GM19023 (cell line): ENCODE results near the gene FAM163B.

Source experiments
- ATAC-seq: cut with Tn5 transposase; IDR thresholded peaks from one replicate; pipeline ENCODE4 v1.9.1; 2021; ENCODE audit warnings: mild to moderate bottlenecking, moderate library complexity; ENCODE audit not compliant: unreplicated experiment

Gene FAM163B

GRCh38 chr9:133616643-133617405 is 7.6 kb upstream of the FAM163B start:
- ATAC-seq = no peak

DNA sequence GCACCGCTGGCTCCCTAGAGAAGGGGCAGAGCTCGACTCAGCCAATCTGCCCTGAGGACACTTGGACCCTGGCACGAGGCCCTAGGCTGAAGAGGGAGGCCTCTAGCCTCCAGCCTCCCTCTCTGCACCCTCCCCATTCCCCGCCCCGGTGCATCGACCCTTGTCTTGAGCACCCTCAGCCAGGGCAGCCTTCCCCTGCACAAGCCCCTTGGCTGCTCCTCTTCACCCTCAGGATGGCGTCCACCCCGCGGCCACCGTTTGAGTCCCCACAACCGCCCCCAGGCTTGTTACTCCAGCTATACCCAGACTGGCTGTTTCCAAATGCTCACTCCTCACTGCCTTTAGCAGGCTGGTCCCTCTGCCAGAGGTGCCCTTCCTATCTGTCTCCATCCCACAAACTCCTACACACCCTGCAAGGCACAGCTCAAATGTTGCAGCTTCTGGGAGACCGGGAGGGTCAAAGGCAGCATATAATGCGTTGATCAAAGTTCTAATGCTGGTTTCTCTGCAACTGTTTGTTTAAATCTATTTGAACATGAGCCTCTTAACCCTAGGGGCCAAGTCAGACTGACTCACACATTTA is 6.5 kb upstream of the FAM163B start:
- ATAC-seq = no peak

DNA sequence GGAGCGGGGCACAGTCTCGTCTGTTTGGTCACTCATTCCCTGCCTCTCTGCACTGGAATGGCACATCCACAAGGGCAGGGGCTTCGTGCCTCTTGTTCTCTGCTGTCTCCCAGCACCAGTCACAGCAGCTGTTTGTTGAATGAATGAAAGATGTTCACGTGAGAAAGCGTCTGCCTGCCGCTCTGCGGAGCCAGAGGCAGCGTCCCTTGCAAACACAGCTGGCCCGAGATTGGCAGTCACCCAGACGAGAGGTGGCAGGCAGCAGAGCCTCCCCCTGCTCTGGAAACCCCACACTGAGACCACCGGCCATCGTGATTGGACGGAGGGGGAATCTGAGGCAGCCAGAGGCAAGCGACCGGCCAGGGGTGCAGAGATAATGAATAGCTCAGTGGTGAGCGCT is 6.0 kb upstream of the FAM163B start:
- ATAC-seq = no peak

- ATAC-seq = no peak
Observed at GRCh38 chr9:133614678-133615077, 5.5 kb upstream of the FAM163B start.

DNA sequence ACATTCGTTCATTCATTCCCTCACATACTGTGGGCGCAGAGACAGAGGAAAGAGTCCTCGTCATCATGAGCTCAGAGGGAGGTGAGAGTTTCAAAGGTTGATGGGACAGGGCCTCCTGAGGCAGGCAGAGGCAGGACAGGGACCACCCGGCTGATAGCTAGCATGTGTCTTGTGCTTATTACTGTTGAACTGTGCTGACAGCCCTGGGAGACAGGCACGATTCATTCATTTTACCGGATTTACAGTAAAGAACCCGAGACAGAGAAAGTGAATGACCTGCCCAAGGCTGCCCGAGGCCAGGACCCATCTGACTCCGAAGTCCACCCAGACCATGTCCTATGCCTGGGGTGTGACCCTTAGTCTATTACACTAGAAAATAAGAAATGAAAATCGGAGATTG is 4.9 kb upstream of the FAM163B start:
- no peak for ATAC-seq

- no peak for ATAC-seq
Observed at GRCh38 chr9:133613432-133613831, 4.2 kb upstream of the FAM163B start.

GRCh38 chr9:133612816-133613215 is 3.6 kb upstream of the FAM163B start:
- no peak for ATAC-seq

GRCh38 chr9:133612051-133612450 is 2.9 kb upstream of the FAM163B start:
- no peak for ATAC-seq

DNA sequence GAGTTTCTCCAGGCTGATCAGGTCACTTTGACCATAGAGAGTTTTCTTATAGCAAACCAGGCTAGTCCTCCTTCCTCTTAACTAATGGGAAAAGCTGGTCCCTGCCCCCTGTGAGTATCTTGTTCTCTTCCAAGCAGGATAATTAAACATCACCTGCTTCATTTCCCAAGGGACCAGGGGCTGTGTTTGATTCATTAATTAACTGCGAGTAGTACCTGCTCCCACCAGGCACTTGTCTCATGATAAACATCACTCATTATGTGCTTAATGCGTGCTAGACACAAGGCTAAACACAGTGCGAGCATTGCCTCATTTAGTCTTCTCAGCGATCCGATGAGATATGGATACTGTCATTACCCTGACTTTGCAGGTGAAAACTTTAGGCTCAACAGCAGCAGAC is 1.7 kb upstream of the FAM163B start:
- ATAC-seq = no peak

DNA sequence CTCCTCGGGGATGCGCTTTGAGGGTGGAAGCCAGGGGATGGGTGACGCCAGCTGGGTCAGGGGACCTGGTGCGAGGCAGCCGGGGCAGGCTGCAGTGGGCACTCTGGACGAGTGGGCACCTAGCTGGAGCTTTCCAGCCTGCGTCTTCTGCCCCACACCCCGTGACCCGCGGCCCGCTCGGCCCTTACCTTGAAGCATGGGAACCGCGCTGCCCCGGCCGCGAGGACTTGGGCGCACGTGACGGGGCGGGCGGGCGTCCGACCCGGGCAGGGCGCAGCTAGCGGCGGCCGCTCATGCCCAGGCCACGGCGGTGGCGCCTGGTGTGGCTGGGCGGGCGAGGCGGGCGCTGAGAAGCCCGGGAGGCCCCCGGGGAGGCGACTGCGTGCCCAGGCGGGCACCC is 300 bp downstream of the FAM163B start:
- ATAC-seq = no peak

GRCh38 chr9:133608382-133608781 is 807 bp downstream of the FAM163B start:
- ATAC-seq = no peak

GRCh38 chr9:133607976-133608375 is 1.2 kb downstream of the FAM163B start:
- ATAC-seq = no peak

GRCh38 chr9:133607381-133607780 is 1.8 kb downstream of the FAM163B start:
- no peak for ATAC-seq

GRCh38 chr9:133606708-133607025 is 2.5 kb downstream of the FAM163B start:
- ATAC-seq = no peak

DNA sequence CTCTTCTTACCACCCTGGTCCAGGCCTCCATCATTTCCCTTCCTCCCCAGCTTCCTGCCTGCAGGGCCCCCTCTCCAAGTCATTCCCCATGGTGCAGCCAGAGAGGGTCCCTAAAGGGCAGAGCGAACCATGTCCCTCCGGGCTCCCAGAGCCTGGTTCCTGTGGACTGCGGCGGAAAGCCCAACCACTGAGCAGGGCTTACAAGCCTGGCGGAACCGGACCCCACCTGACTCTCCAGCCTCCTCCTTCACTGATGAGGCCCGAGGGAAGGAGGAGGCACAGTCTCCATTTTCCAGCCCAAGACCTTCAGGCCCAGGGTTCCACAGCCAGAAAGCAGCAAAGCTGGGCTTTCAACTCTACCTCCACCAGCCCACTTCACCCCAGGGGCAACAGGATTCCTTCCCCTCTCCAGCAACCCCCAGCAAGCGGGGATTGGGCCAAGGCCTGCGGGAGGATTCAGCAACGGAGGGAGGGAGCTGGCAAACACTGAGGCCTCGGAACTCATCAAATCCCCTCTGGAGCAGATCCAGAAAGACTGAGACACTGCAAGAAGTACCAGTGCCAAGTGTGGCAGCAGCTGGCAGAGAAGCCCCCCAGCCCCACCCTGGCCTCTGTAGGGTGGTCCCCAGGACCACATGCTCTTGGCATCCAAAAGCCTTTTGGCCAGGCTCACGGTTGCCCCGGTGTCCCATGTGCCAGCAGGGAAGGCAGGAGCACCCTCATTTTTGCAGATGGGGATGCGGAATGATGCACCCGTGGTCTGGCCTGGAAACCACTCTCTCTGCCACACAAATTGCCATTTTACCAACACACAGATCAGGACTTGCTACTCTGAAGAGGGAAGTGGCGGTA is 3.1 kb downstream of the FAM163B start:
- ATAC-seq = no peak

GRCh38 chr9:133605446-133605845 is 3.7 kb downstream of the FAM163B start:
- no peak for ATAC-seq

GRCh38 chr9:133604856-133605255 is 4.3 kb downstream of the FAM163B start:
- no peak for ATAC-seq

DNA sequence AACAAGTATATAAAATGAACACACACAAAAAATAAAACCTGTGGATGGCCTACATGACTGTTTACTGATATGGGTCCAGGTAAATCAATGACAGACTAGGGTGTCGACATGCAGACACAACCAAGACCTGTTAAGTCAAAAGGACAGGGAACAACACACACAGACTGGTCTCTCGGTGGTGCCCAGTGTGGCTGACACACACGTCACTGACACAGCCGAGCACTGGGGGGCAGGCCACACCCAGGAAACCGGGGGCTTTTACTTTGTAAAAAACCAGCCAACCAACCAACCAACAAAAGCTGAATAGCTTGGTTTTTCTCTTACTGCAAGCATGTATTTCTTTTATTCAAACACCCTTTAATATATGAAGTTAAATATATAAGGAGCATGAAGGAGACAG is 5.0 kb downstream of the FAM163B start:
- ATAC-seq = no peak

DNA sequence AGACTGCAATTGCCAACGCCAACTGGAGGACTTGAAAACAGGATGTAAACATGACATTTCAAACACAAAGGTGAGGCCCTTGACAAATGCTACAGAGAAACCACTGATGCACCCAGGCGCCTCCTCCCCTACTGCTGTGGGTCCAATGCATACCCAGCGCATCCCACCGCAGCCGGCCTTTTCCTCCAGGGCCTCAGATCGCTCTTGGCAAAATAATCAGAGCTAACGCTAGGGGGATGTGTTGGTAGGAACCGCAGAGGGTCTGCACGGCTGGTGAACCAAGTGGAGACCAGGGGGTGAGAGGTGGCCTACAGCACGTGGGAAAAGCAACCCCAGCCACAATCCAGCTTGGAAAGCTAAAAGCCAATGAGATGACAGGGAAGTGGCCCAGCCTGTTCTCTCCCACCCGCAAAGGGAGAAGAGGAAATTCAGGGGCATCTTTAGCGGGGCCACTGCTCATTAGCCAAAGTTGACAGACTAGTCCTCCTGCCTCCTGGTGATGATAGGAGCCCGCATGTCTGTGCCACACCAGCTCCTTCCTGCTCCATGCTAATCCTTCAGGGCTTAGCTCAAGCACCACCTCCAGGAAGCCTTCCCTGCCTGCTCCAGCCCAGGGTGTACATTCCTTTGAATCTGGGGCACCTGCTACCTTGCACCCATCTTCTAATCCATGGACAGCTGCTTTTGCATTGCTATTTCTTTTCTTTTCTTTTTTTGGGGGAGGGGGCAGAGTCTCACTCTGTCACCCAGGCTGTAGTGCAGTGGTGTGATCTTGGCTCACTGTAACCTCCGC is 5.9 kb downstream of the FAM163B start:
- no peak for ATAC-seq

GRCh38 chr9:133602277-133602676 is 6.9 kb downstream of the FAM163B start:
- ATAC-seq = no peak

- no peak for ATAC-seq
Observed at GRCh38 chr9:133601746-133602145, 7.4 kb downstream of the FAM163B start.
